ENCODE results near the gene DOK3.

The DOK3 gene

GRCh38 chr5:177511796-177512675 lies 2.4 kb upstream of the DOK3 start:
- no peak for DNase-seq

GRCh38 chr5:177511181-177511580 lies 1.6 kb upstream of the DOK3 start:
- no peak for DNase-seq

GRCh38 chr5:177510567-177511053 lies 984 bp upstream of the DOK3 start:
- DNase-seq: peak; percentile 71 to 85

GRCh38 chr5:177509991-177510566 lies 453 bp upstream of the DOK3 start:
- peak in 1 of 2 experiments; percentile 47 for DNase-seq

GRCh38 chr5:177508837-177509236 lies 789 bp downstream of the DOK3 start:
- peak; percentile 68 to 83 for DNase-seq

GRCh38 chr5:177508221-177508611 lies 1.4 kb downstream of the DOK3 start:
- no peak for DNase-seq

- DNase-seq: peak; percentile 50 to 62
Measured at GRCh38 chr5:177507596-177508220, 1.9 kb downstream of the DOK3 start.

- peak in 1 of 2 experiments; percentile 47 for DNase-seq
Measured at GRCh38 chr5:177507165-177507564, 2.5 kb downstream of the DOK3 start.

GRCh38 chr5:177505075-177505474 lies 4.6 kb downstream of the DOK3 start:
- no peak for DNase-seq

- DNase-seq: no peak
Measured at GRCh38 chr5:177504086-177505056, 5.3 kb downstream of the DOK3 start.

GRCh38 chr5:177503351-177504085 lies 6.1 kb downstream of the DOK3 start:
- no peak for DNase-seq

GRCh38 chr5:177502886-177503285 lies 6.7 kb downstream of the DOK3 start:
- DNase-seq: no peak

GRCh38 chr5:177501874-177502678 lies 7.5 kb downstream of the DOK3 start:
- no peak for DNase-seq

GRCh38 chr5:177500685-177501522 lies 8.7 kb downstream of the DOK3 start:
- DNase-seq: peak; percentile 58 to 71

GRCh38 chr5:177499842-177500241 lies 9.8 kb downstream of the DOK3 start:
- no peak for DNase-seq

GRCh38 chr5:177498013-177498787 lies 11.4 kb downstream of the DOK3 start:
- DNase-seq: no peak

- DNase-seq: peak; percentile 93 to 95
Measured at GRCh38 chr5:177497292-177498012, 12.2 kb downstream of the DOK3 start, which contains the start of gene PDLIM7. PDLIM7 (minus strand) TSS chr5:177497604; CDS start chr5:177496512, 1,092 bp downstream.

- peak; percentile 66 to 71 for DNase-seq
Measured at GRCh38 chr5:177496727-177497291, 12.8 kb downstream of the DOK3 start.

All from Kasumi-1 (cell line).